GM23338 (cell line): ENCODE data around the gene SRSF11. TPM values are rescaled to one million over a fixed set of nuclear protein-coding genes. Genes with fewer than 3 reads are reported as not detected.

Experiments
- ATAC-seq: fragments of 200-7000 bp; cut with Tn5 transposase; 3 replicates; pipeline ENCODE4 v1.9.1; 2020
- DNase-seq: peaks from one replicate; pipeline ENCODE4 v3.0.0-alpha.2; 2015; ENCODE audit warnings: low spot score
- H2AFZ ChIP-seq: fragments of 200-600 bp; sonication (generic); 2 replicates; pipeline ENCODE4 v1.8.0; 2016; ENCODE audit warnings: antibody characterized with exemption, mild to moderate bottlenecking, moderate library complexity
- H3F3A ChIP-seq: fragments of 200-600 bp; sonication (generic); replicated peaks from 2 replicates; pipeline ENCODE4 v1.8.0; 2017; ENCODE audit warnings: antibody characterized with exemption, mixed run types, low read depth
- H3K27ac ChIP-seq: fragments of 200-600 bp; sonication (generic); 2 replicates; pipeline ENCODE4 v1.6.1; 2016; ENCODE audit warnings: low read depth
- H3K27me3 ChIP-seq: fragments of 200-600 bp; sonication (generic); 2 replicates; pipeline ENCODE4 v1.8.0; 2016; ENCODE audit warnings: mild to moderate bottlenecking, mixed run types, moderate library complexity; ENCODE audit not compliant: insufficient read depth
- H3K36me3 ChIP-seq: fragments of 200-600 bp; sonication (generic); 2 replicates; pipeline ENCODE4 v1.8.0; 2016; ENCODE audit warnings: mild to moderate bottlenecking; ENCODE audit not compliant: insufficient read depth
- H3K4me1 ChIP-seq: fragments of 200-600 bp; sonication (generic); 2 replicates; pipeline ENCODE4 v1.8.0; 2016; ENCODE audit warnings: mild to moderate bottlenecking, moderate library complexity; ENCODE audit not compliant: insufficient read depth
- H3K4me2 ChIP-seq: fragments of 200-600 bp; sonication (generic); 2 replicates; pipeline ENCODE4 v1.7.1; 2017; ENCODE audit warnings: mixed run types
- H3K4me3 ChIP-seq: fragments of 200-600 bp; sonication (generic); 2 replicates; pipeline ENCODE4 v1.6.1; 2016; ENCODE audit warnings: mixed run types
- H3K79me2 ChIP-seq: fragments of 200-600 bp; sonication (generic); replicated peaks from 2 replicates; pipeline ENCODE4 v1.8.0; 2017; ENCODE audit warnings: mild to moderate bottlenecking; ENCODE audit not compliant: insufficient read depth
- H3K9me2 ChIP-seq: fragments of 200-600 bp; sonication (generic); 2 replicates; pipeline ENCODE4 v1.8.0; 2017; ENCODE audit not compliant: insufficient read depth
- H4K20me1 ChIP-seq: fragments of 200-600 bp; sonication (generic); replicated peaks from 2 replicates; pipeline ENCODE4 v1.8.0; 2017; ENCODE audit warnings: mild to moderate bottlenecking; ENCODE audit not compliant: insufficient read depth
- H3K27ac Mint-ChIP-seq: 2 replicates; pipeline ENCODE4 v1.8.0; 2020; ENCODE audit warnings: inconsistent platforms, mild to moderate bottlenecking, moderate library complexity, mixed read lengths
- H3K27me3 Mint-ChIP-seq: 3 replicates; pipeline ENCODE4 v1.8.0; 2022; ENCODE audit warnings: low read depth, mild to moderate bottlenecking, moderate library complexity, mixed read lengths, inconsistent platforms; ENCODE audit not compliant: insufficient read depth, poor library complexity
- H3K36me3 Mint-ChIP-seq: 3 replicates; pipeline ENCODE4 v1.8.0; 2021; ENCODE audit warnings: low read depth, mild to moderate bottlenecking, inconsistent platforms, moderate library complexity, mixed read lengths
- H3K4me1 Mint-ChIP-seq: 3 replicates; pipeline ENCODE4 v1.8.0; 2020; ENCODE audit warnings: mild to moderate bottlenecking, inconsistent platforms, mixed read lengths
- H3K4me3 Mint-ChIP-seq: 3 replicates; pipeline ENCODE4 v1.8.0; 2021; ENCODE audit warnings: moderate library complexity, mild to moderate bottlenecking, inconsistent platforms, mixed read lengths
- H3K9me3 Mint-ChIP-seq: 3 replicates; pipeline ENCODE4 v1.8.0; 2020; ENCODE audit warnings: moderate library complexity, mild to moderate bottlenecking, inconsistent platforms, mixed read lengths
- EZH2 ChIP-seq: fragments of 200-600 bp; sonication (generic); IDR thresholded peaks from one replicate; pipeline ENCODE4 v1.8.0; 2017; ENCODE audit warnings: antibody characterized with exemption, mild to moderate bottlenecking, low read depth; ENCODE audit not compliant: unreplicated experiment
- EZH2phosphoT487 ChIP-seq: fragments of 200-600 bp; sonication (generic); IDR thresholded peaks from one replicate; pipeline ENCODE4 v1.8.1; 2018; ENCODE audit warnings: antibody characterized with exemption; ENCODE audit not compliant: unreplicated experiment
- JUNB ChIP-seq: IDR thresholded peaks from one replicate; pipeline ENCODE4 v1.6.1; 2016; ENCODE audit warnings: antibody characterized with exemption; ENCODE audit not compliant: unreplicated experiment
- POLR2AphosphoS5 ChIP-seq: IDR thresholded peaks from 2 replicates; pipeline ENCODE4 v1.6.1; 2016; ENCODE audit warnings: antibody characterized with exemption, low read depth
- STAT1 ChIP-seq: IDR thresholded peaks from one replicate; pipeline ENCODE4 v1.6.1; 2016; ENCODE audit warnings: antibody characterized with exemption; ENCODE audit not compliant: unreplicated experiment
- ZNF331 ChIP-seq: fragments of 250-450 bp; sonication (Bioruptor Pico); IDR thresholded peaks from 2 replicates; pipeline ENCODE4 v1.5.0; 2020; ENCODE audit warnings: low read depth, mild to moderate bottlenecking, moderate library complexity
- polyA plus RNA-seq: library from polyadenylated mRNA; unstranded; fragments of >200 nt; fragmentation: Nextera tagmentation; extraction: Ambion mirVana; gene quantifications from 2 replicates; pipeline ENCODE4 v1.2.1, GENCODE V29; 2016
- total RNA-seq: library from RNA; depleted of rRNA; stranded (reverse); fragments of >200 nt; shearing (Covaris generic); gene quantifications from 2 replicates; pipeline ENCODE4 v1.2.3, GENCODE V29; 2014
- TF ChIP-seq, protein P1 (sequence below), 2 experiments: fragments of 200-600 bp in 1 of 2; sonication (generic) in 1 of 2; conservative IDR thresholded peaks; 2 replicates each; pipeline versions ENCODE4 v1.5.1 to v1.6.1; 2016 to 2017; ENCODE audit warnings: antibody characterized with exemption in 2 of 2, low read depth in 2 of 2, mild to moderate bottlenecking in 2 of 2, moderate library complexity in 1 of 2
- TF ChIP-seq, protein P2 (sequence below): fragments of 250-450 bp; sonication (Bioruptor Pico); IDR thresholded peaks from 2 replicates; pipeline ENCODE4 v1.5.0; 2020; ENCODE audit warnings: mild to moderate bottlenecking, moderate library complexity
- TF ChIP-seq, protein P3 (sequence below): IDR thresholded peaks from one replicate; pipeline ENCODE4 v1.6.1; 2018; ENCODE audit warnings: antibody characterized with exemption; ENCODE audit not compliant: unreplicated experiment

The SRSF11 gene
- total and polyA plus RNA-seq, 2 experiments from 2014 or later, result 182 to 372 TPM

DNA sequence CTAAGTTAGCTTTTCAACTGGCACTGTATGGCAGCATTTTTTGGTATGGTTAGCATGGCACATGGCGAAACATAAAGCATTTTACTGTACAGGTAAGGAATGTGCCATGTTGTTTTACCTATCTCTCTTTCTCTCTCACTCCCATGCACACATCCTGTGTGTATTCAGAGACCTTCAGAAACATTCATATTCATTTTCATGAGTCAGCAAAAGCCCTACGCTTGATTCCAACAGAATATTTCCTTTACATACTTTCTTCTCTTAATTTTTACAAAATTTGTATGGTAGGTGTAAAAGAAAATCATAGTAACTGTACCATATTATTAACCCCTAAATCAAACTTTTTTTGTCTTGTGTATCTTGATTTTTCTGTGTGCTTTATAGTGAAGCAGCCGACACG is 10.3 kb downstream of the SRSF11 start:
- Histone ChIP-seq H3K9me2 (no peaks in the 10 kb centered on the region), H3K27me3 (no peaks in the 10 kb centered on the region), H4K20me1 (peaks cover 4% of the 10 kb centered on the region), H3K36me3 (peaks cover 79% of the 10 kb centered on the region), H3K4me2 (no peak overlapping the region), H3K79me2 (peaks cover 39% of the 10 kb centered on the region), H3K4me1 (no peaks in the 10 kb centered on the region; the same call in 1 of the 2 replicates), H2AFZ (no peak overlapping the region), H3K4me3 (no peak overlapping the region), H3F3A (no peaks in the 10 kb centered on the region), H3K27ac (no peak overlapping the region)
- no peak for DNase-seq
- TF ChIP-seq, protein P1, sequence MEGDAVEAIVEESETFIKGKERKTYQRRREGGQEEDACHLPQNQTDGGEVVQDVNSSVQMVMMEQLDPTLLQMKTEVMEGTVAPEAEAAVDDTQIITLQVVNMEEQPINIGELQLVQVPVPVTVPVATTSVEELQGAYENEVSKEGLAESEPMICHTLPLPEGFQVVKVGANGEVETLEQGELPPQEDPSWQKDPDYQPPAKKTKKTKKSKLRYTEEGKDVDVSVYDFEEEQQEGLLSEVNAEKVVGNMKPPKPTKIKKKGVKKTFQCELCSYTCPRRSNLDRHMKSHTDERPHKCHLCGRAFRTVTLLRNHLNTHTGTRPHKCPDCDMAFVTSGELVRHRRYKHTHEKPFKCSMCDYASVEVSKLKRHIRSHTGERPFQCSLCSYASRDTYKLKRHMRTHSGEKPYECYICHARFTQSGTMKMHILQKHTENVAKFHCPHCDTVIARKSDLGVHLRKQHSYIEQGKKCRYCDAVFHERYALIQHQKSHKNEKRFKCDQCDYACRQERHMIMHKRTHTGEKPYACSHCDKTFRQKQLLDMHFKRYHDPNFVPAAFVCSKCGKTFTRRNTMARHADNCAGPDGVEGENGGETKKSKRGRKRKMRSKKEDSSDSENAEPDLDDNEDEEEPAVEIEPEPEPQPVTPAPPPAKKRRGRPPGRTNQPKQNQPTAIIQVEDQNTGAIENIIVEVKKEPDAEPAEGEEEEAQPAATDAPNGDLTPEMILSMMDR (conservative IDR thresholded peaks at IDR 0.05; ENCODE audit: low read depth in 2 of 2), result no peak
- Mint-ChIP-seq H3K36me3 (peaks cover 84% of the 10 kb centered on the region), H3K27me3 (no peaks in the 10 kb centered on the region), H3K4me3 (no peak overlapping the region), H3K9me3 (no peaks in the 10 kb centered on the region), H3K4me1 (peaks cover 3% of the 10 kb centered on the region; the same call in 1 of the 3 replicates), H3K27ac (peak overlapping the region; percentile 58; the same call in 1 of the 2 replicates)
- ATAC-seq, result no peak

DNA sequence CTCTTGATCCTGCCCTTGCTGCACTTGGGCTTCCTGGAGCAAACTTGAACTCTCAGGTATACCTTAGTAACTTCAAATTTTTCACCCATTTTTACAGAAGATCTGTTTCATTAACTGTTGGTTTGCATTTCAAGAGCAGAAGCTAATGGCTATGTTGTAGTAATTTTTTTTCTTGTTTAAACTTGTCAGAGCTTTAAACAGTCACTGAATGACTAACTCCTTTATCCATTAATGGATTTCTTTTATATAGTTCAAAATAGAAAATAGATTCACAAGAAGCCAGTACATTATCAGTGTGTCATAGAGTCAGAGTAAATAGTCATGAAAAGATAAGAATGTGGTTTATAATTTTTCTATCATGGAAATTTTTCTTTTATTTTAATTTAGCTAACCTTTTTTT is 13.6 kb downstream of the SRSF11 start:
- Histone ChIP-seq H3K27ac (no peak overlapping the region), H2AFZ (no peak overlapping the region), H3K4me3 (no peak overlapping the region), H4K20me1 (peaks cover 4% of the 10 kb centered on the region; the same call in 1 of the 2 replicates), H3K79me2 (peaks cover 11% of the 10 kb centered on the region), H3K36me3 (peaks cover 83% of the 10 kb centered on the region), H3F3A (no peaks in the 10 kb centered on the region), H3K27me3 (no peaks in the 10 kb centered on the region), H3K4me1 (no peaks in the 10 kb centered on the region), H3K9me2 (no peaks in the 10 kb centered on the region), H3K4me2 (no peak overlapping the region)
- H3K27me3 Mint-ChIP-seq, result no peaks in the 10 kb centered on the region
- no peak for DNase-seq
- H3K9me3 Mint-ChIP-seq, result no peaks in the 10 kb centered on the region
- H3K36me3 Mint-ChIP-seq, result peaks cover 93% of the 10 kb centered on the region
- ATAC-seq, result no peak
- no peak overlapping the region for H3K4me3 Mint-ChIP-seq
- H3K4me1 Mint-ChIP-seq, result no peaks in the 10 kb centered on the region
- 0 out of 2 replicates have a peak overlapping the region, but pooled peaks have one; percentile 9 for H3K27ac Mint-ChIP-seq
- TF ChIP-seq EZH2 (no peak), ZNF331 (CRISPR knock-in tag) (no peak), STAT1 (no peak), JUNB (no peak), POLR2AphosphoS5 (no peak), EZH2phosphoT487 (no peak)
- TF ChIP-seq, protein P2, sequence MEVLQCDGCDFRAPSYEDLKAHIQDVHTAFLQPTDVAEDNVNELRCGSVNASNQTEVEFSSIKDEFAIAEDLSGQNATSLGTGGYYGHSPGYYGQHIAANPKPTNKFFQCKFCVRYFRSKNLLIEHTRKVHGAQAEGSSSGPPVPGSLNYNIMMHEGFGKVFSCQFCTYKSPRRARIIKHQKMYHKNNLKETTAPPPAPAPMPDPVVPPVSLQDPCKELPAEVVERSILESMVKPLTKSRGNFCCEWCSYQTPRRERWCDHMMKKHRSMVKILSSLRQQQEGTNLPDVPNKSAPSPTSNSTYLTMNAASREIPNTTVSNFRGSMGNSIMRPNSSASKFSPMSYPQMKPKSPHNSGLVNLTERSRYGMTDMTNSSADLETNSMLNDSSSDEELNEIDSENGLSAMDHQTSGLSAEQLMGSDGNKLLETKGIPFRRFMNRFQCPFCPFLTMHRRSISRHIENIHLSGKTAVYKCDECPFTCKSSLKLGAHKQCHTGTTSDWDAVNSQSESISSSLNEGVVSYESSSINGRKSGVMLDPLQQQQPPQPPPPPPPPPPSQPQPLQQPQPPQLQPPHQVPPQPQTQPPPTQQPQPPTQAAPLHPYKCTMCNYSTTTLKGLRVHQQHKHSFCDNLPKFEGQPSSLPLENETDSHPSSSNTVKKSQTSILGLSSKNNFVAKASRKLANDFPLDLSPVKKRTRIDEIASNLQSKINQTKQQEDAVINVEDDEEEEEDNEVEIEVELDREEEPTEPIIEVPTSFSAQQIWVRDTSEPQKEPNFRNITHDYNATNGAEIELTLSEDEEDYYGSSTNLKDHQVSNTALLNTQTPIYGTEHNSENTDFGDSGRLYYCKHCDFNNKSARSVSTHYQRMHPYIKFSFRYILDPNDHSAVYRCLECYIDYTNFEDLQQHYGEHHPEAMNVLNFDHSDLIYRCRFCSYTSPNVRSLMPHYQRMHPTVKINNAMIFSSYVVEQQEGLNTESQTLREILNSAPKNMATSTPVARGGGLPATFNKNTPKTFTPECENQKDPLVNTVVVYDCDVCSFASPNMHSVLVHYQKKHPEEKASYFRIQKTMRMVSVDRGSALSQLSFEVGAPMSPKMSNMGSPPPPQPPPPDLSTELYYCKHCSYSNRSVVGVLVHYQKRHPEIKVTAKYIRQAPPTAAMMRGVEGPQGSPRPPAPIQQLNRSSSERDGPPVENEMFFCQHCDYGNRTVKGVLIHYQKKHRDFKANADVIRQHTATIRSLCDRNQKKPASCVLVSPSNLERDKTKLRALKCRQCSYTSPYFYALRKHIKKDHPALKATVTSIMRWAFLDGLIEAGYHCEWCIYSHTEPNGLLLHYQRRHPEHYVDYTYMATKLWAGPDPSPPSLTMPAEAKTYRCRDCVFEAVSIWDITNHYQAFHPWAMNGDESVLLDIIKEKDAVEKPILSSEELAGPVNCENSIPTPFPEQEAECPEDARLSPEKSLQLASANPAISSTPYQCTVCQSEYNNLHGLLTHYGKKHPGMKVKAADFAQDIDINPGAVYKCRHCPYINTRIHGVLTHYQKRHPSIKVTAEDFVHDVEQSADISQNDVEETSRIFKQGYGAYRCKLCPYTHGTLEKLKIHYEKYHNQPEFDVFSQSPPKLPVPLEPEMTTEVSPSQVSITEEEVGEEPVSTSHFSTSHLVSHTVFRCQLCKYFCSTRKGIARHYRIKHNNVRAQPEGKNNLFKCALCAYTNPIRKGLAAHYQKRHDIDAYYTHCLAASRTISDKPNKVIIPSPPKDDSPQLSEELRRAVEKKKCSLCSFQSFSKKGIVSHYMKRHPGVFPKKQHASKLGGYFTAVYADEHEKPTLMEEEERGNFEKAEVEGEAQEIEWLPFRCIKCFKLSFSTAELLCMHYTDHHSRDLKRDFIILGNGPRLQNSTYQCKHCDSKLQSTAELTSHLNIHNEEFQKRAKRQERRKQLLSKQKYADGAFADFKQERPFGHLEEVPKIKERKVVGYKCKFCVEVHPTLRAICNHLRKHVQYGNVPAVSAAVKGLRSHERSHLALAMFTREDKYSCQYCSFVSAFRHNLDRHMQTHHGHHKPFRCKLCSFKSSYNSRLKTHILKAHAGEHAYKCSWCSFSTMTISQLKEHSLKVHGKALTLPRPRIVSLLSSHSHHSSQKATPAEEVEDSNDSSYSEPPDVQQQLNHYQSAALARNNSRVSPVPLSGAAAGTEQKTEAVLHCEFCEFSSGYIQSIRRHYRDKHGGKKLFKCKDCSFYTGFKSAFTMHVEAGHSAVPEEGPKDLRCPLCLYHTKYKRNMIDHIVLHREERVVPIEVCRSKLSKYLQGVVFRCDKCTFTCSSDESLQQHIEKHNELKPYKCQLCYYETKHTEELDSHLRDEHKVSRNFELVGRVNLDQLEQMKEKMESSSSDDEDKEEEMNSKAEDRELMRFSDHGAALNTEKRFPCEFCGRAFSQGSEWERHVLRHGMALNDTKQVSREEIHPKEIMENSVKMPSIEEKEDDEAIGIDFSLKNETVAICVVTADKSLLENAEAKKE (CRISPR knock-in tag), result no peak
- TF ChIP-seq, protein P3, sequence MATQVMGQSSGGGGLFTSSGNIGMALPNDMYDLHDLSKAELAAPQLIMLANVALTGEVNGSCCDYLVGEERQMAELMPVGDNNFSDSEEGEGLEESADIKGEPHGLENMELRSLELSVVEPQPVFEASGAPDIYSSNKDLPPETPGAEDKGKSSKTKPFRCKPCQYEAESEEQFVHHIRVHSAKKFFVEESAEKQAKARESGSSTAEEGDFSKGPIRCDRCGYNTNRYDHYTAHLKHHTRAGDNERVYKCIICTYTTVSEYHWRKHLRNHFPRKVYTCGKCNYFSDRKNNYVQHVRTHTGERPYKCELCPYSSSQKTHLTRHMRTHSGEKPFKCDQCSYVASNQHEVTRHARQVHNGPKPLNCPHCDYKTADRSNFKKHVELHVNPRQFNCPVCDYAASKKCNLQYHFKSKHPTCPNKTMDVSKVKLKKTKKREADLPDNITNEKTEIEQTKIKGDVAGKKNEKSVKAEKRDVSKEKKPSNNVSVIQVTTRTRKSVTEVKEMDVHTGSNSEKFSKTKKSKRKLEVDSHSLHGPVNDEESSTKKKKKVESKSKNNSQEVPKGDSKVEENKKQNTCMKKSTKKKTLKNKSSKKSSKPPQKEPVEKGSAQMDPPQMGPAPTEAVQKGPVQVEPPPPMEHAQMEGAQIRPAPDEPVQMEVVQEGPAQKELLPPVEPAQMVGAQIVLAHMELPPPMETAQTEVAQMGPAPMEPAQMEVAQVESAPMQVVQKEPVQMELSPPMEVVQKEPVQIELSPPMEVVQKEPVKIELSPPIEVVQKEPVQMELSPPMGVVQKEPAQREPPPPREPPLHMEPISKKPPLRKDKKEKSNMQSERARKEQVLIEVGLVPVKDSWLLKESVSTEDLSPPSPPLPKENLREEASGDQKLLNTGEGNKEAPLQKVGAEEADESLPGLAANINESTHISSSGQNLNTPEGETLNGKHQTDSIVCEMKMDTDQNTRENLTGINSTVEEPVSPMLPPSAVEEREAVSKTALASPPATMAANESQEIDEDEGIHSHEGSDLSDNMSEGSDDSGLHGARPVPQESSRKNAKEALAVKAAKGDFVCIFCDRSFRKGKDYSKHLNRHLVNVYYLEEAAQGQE, result no peak
